Brain microvascular endothelial cell (primary cell): Measurements from ENCODE around the gene TMSB10.
A peak's percentile ranks its signal among the peaks of the same experiment; 100 is the strongest.

ENCODE experiments used
- DNase-seq: peaks from one replicate; pipeline ENCODE4 v3.0.0-alpha.2; 2020
- H3K27ac ChIP-seq: fragments of 250-450 bp; sonication (Bioruptor Pico); 2 replicates; pipeline ENCODE4 v1.5.1; 2020; ENCODE audit warnings: mild to moderate bottlenecking, moderate library complexity
- H3K27me3 ChIP-seq: fragments of 250-450 bp; sonication (Bioruptor Pico); replicated peaks from 2 replicates; pipeline ENCODE4 v1.5.1; 2020; ENCODE audit warnings: mild to moderate bottlenecking
- H3K36me3 ChIP-seq: fragments of 250-450 bp; sonication (Bioruptor Pico); replicated peaks from 2 replicates; pipeline ENCODE4 v1.5.1; 2020; ENCODE audit warnings: mild to moderate bottlenecking
- H3K4me3 ChIP-seq: 2 replicates; pipeline ENCODE4 v1.5.1; 2011; ENCODE audit warnings: low read depth, mild to moderate bottlenecking, control low read depth, low read length, moderate library complexity
- in situ Hi-C: cut with HindIII; loops from 2 replicates; pipeline ENCODE4 v1.10.0; 2017; ENCODE audit warnings: low sequenced_read_pairs, low pct_ligation_motif_present
- TF ChIP-seq, protein P1 (sequence below): IDR thresholded peaks from 2 replicates; pipeline ENCODE4 v1.5.1; 2011; ENCODE audit warnings: low read depth, mild to moderate bottlenecking, moderate library complexity, low read length, control low read depth, inconsistent platforms; ENCODE audit errors: missing control alignments

Gene TMSB10

DNA sequence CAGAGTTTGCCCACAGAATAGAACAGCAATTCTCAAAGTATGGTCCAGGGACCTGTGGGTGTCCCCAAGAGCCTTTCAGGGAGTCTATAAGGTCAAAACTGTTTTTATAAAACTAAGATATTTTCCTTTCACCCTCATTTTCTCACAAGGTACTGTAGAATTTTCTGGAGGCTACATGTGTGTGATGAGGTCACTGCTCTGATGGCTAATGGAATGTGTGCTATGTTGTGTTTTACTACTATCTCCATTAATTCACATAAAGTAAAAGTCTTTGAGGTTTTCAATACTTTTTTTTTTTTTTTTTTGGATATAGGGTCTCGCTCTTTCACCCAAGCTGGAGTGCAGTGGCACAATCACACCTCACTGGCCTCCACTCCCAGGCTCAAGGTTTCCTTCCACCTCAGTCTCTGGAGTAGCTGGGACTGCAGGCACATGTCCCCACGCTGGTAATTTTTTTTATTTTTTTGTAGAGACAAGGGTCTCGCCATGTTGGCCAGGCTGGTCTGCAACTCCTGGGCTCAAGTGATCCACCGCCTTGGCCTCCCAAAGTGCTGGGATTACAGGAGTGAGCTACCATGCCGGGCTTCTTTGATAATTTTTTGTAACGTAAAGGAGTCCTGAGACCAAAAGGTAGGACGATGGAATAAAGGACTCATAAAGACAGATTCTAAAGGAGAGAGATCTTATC, 26.4 kb upstream of the TMSB10 start:
- DNase-seq, result no peak
- no peaks in the 10 kb centered on the region for H3K36me3 ChIP-seq
- H3K27ac ChIP-seq, result no peak overlapping the region
- in situ Hi-C loops, result no loop called here
- TF ChIP-seq, protein P1, sequence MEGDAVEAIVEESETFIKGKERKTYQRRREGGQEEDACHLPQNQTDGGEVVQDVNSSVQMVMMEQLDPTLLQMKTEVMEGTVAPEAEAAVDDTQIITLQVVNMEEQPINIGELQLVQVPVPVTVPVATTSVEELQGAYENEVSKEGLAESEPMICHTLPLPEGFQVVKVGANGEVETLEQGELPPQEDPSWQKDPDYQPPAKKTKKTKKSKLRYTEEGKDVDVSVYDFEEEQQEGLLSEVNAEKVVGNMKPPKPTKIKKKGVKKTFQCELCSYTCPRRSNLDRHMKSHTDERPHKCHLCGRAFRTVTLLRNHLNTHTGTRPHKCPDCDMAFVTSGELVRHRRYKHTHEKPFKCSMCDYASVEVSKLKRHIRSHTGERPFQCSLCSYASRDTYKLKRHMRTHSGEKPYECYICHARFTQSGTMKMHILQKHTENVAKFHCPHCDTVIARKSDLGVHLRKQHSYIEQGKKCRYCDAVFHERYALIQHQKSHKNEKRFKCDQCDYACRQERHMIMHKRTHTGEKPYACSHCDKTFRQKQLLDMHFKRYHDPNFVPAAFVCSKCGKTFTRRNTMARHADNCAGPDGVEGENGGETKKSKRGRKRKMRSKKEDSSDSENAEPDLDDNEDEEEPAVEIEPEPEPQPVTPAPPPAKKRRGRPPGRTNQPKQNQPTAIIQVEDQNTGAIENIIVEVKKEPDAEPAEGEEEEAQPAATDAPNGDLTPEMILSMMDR, result no peak
- H3K4me3 ChIP-seq, result no peak overlapping the region
- peaks cover 12% of the 10 kb centered on the region for H3K27me3 ChIP-seq

GRCh38 chr2:84879584-84880394, 25.7 kb upstream of the TMSB10 start:
- in situ Hi-C loops, result no loop called here
- TF ChIP-seq, protein P1, result no peak
- H3K36me3 ChIP-seq, result no peaks in the 10 kb centered on the region
- peaks cover 12% of the 10 kb centered on the region for H3K27me3 ChIP-seq
- DNase-seq, result no peak
- no peak overlapping the region for H3K27ac ChIP-seq
- H3K4me3 ChIP-seq, result peak overlapping the region; percentile 51

DNA sequence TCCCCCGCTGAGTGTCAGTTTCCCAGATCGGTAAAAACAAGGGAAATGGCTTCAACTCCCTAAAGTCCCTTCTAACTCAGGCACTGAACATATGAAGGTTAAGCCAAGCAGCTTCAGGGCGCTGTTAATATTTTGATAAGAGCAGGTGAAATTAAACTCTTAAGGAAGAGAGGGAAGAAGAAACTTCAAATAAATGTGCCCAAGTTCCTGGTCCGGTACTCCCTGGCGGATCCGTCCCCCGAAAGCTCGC, 25.1 kb upstream of the TMSB10 start:
- in situ Hi-C loops, result no loop called here
- Histone ChIP-seq H3K27ac (no peak overlapping the region), H3K36me3 (no peaks in the 10 kb centered on the region), H3K27me3 (peaks cover 12% of the 10 kb centered on the region), H3K4me3 (peak overlapping the region; percentile 51)
- TF ChIP-seq, protein P1, result no peak
- DNase-seq, result no peak

GRCh38 chr2:84880645-84881521, 24.6 kb upstream of the TMSB10 start, which contains the start of gene TRABD2A:
TRABD2A (minus strand) TSS chr2:84881084; CDS start chr2:84881039, 45 bp downstream.
- no peaks in the 10 kb centered on the region for H3K36me3 ChIP-seq
- TF ChIP-seq, protein P1, result no peak
- H3K4me3 ChIP-seq, result peak within 1 kb of the TSS; percentile 53
- in situ Hi-C loops, result no loop called here
- H3K27ac ChIP-seq, result no peak within 1 kb of the TSS
- DNase-seq, result no peak
- H3K27me3 ChIP-seq, result peaks cover 12% of the 10 kb centered on the region

DNA sequence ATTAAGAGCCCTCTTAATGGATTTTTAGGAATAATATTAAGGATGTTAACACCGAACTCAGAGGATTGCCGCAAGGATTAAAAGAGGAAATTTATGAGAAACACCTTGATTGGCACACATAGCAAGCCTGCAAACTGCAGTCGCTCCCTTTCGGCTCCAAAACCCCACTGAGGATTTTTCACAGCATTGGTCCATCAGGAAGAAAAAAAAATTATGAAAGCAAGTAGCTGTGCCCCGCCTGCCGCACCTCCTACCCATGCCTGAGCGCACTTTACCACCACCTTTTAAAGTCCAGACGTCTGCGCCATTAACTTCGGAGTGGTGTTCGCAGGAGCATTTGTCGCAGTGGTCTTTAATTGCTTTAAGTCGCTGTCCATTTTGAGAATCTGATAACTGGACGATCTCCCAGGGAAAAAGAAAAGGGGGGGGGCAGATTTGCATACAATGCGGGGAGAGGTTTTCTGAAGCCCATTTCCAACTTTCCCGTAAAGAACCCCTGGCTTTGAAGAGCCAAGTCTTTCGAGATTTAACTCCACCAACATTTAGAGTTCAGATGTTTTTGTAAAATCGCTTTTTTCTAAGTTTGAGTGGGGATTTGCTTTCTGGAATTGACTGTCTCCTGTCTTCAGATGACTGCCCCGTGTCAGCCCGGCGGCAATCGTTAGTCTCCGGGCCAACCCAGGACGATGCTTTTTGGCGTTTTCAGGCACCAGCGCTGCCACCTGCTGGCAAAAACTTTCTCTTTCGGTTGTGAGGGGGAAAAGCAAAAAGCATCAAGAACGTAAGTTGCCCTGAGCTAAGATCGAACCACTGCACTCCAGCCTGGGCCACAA, 23.7 kb upstream of the TMSB10 start:
- peak; percentile 81 for DNase-seq
- Histone ChIP-seq H3K27ac (no peak overlapping the region), H3K36me3 (no peaks in the 10 kb centered on the region), H3K4me3 (peak overlapping the region; percentile 53), H3K27me3 (peaks cover 12% of the 10 kb centered on the region)
- TF ChIP-seq, protein P1, result peak; percentile 86
- in situ Hi-C loops, result no loop called here
